ENCODE data around the gene ERCC6. TPM values are rescaled to one million over a fixed set of nuclear protein-coding genes. Genes with fewer than 3 reads are reported as not detected.

ERCC6 gene
- total RNA-seq, 3 donors from 2014 or later (not counting 1 experiment from before 2014, with no cell fraction given): 36.4 to 54.6 (median 52.6) TPM

DNA sequence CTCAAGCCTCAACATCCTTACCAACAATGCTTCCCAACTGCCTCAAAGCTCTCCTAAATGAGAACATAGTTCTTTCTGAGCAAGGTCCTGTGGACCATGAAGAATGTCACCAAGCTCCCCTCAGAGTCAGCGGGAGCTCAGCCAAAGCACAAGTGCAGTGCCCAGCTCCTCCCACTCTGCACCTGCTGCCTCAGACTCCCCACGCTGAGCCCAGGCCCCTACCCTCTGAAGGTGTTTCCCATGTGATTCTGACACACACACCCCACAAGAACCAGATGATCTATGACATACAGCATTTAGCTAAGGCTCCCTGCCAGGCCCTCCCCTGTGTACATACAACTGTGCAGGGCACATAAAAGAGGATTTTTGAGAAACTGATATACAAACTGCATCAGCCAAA is 19.2 kb downstream of the ERCC6 start:
- Histone ChIP-seq H3K4me1 (ENCODE audit: control insufficient read depth, insufficient read depth, low read length) (no peaks in the 10 kb centered on the region), H3K36me3 (ENCODE audit: control insufficient read depth, insufficient read depth, low read length) (peaks cover 47% of the 10 kb centered on the region), H3K9me3 (ENCODE audit: control insufficient read depth, insufficient read depth, low read length) (no peaks in the 10 kb centered on the region), H3K4me3 (ENCODE audit: low read length) (no peak overlapping the region), H3K27me3 (ENCODE audit: control insufficient read depth, insufficient read depth, low read length) (no peaks in the 10 kb centered on the region), H3K27ac (ENCODE audit: low read length) (no peak overlapping the region)
- intact Hi-C loops (cut with micrococcal nuclease): loop anchor here (1.0 to 2.0 kb wide), 2 partner anchors 112 to 861 kb away; no protein-coding TSS in a partner anchor
- Mint-ChIP-seq H3K27ac (no peak overlapping the region), H3K4me3 (no peak overlapping the region), H3K9me3 (no peaks in the 10 kb centered on the region), H3K4me1 (peaks cover 12 to 13% of the 10 kb centered on the region in 2 donors), H3K36me3 (peaks cover 17% of the 10 kb centered on the region), H3K27me3 (ENCODE audit: low read depth in 2 of 2) (no peaks in the 10 kb centered on the region)
- TF ChIP-seq, protein P1, sequence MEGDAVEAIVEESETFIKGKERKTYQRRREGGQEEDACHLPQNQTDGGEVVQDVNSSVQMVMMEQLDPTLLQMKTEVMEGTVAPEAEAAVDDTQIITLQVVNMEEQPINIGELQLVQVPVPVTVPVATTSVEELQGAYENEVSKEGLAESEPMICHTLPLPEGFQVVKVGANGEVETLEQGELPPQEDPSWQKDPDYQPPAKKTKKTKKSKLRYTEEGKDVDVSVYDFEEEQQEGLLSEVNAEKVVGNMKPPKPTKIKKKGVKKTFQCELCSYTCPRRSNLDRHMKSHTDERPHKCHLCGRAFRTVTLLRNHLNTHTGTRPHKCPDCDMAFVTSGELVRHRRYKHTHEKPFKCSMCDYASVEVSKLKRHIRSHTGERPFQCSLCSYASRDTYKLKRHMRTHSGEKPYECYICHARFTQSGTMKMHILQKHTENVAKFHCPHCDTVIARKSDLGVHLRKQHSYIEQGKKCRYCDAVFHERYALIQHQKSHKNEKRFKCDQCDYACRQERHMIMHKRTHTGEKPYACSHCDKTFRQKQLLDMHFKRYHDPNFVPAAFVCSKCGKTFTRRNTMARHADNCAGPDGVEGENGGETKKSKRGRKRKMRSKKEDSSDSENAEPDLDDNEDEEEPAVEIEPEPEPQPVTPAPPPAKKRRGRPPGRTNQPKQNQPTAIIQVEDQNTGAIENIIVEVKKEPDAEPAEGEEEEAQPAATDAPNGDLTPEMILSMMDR (IDR thresholded peaks at IDR 0.05): no peak
- 98% methylated on average over 2 of the region's 2 CpGs for WGBS (ENCODE audit: insufficient coverage)
- DNase-seq (no peak), ATAC-seq (no peak)

DNA sequence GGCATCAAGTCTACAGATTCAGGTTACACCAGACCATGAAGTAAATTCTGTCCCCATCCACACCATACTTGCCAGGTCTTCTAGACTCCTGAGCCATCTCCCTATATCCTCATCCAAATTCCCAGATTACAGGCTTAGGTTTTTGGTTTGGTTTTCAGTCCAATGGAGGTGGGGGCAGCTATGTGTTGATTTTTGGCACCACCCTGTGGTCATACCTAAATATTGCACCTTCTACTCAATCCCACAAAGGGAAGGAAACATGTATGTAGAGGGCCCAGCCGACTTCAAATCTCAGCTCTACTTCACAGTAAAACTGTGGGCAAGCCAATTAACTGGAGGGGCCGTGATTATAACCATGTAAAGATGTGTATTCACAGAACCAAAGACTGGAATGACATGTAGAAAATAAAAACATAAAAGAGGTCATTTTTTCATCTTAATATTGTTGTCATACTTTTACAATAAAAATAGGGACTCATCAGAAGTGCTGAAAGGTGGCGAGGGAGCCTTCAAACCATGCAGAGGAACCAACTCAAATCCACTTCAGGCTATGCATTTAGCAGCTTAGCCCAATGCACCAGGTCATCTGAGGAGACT is 19.8 kb downstream of the ERCC6 start:
- Mint-ChIP-seq H3K36me3 (peaks cover 14% of the 10 kb centered on the region), H3K9me3 (no peaks in the 10 kb centered on the region), H3K4me3 (no peak overlapping the region), H3K4me1 (peaks cover 9% of the 10 kb centered on the region in 2 donors), H3K27ac (no peak overlapping the region), H3K27me3 (ENCODE audit: low read depth in 2 of 2) (no peaks in the 10 kb centered on the region)
- H3K4me3 ChIP-seq (ENCODE audit: low read length): no peak overlapping the region
- DNase-seq: peak in 1 of 2 donors; percentile 72
- 93% methylated on average over 1 of the region's 3 CpGs for WGBS (ENCODE audit: insufficient coverage)
- intact Hi-C loops (cut with micrococcal nuclease): loop anchor here (1.0 to 2.0 kb wide), 2 partner anchors 112 to 860 kb away; no protein-coding TSS in a partner anchor
- H3K36me3 ChIP-seq (ENCODE audit: control insufficient read depth, insufficient read depth, low read length): peaks cover 41% of the 10 kb centered on the region
- H3K9me3 ChIP-seq (ENCODE audit: control insufficient read depth, insufficient read depth, low read length): no peaks in the 10 kb centered on the region
- no peak overlapping the region for H3K27ac ChIP-seq (ENCODE audit: low read length)
- H3K27me3 ChIP-seq (ENCODE audit: control insufficient read depth, insufficient read depth, low read length): no peaks in the 10 kb centered on the region
- TF ChIP-seq, protein P1 (IDR thresholded peaks at IDR 0.05): peak; percentile 77
- peak; percentile 79 to 84 (median 82) for ATAC-seq
- H3K4me1 ChIP-seq (ENCODE audit: control insufficient read depth, insufficient read depth, low read length): no peaks in the 10 kb centered on the region

DNA sequence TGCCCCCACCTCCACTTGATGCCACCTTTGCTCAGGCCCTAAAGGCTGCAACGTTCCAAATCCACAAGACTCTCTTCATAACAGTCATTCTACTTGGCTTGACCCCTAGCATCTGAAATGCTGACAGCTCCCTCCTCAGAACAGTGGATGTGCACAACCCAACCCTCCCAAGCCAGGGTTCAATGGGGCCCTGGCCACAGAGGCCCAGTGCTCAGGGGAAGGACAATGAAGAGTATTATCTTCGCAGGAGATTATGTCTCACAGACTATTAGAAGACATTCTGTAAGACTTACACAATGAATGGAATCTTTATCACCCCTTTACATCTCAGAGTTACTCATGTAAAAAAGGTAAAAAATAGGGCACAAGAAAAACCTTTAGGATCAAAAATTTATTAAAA is 20.4 kb downstream of the ERCC6 start:
- Histone ChIP-seq H3K27me3 (ENCODE audit: control insufficient read depth, insufficient read depth, low read length) (no peaks in the 10 kb centered on the region), H3K4me1 (ENCODE audit: control insufficient read depth, insufficient read depth, low read length) (no peaks in the 10 kb centered on the region), H3K9me3 (ENCODE audit: control insufficient read depth, insufficient read depth, low read length) (no peaks in the 10 kb centered on the region), H3K4me3 (ENCODE audit: low read length) (no peak overlapping the region), H3K36me3 (ENCODE audit: control insufficient read depth, insufficient read depth, low read length) (peaks cover 36% of the 10 kb centered on the region), H3K27ac (ENCODE audit: low read length) (no peak overlapping the region)
- DNase-seq (no peak), ATAC-seq (no peak)
- H3K4me1 Mint-ChIP-seq: peaks cover 5 to 9% of the 10 kb centered on the region in 2 donors
- 91% methylated on average over 1 of the region's 2 CpGs for WGBS (ENCODE audit: insufficient coverage)
- TF ChIP-seq, protein P1 (IDR thresholded peaks at IDR 0.05): no peak
- H3K9me3 Mint-ChIP-seq: no peaks in the 10 kb centered on the region
- no peak overlapping the region for H3K4me3 Mint-ChIP-seq
- H3K27ac Mint-ChIP-seq: no peak overlapping the region
- intact Hi-C loops (cut with micrococcal nuclease): loop anchor here (2.0 kb wide), 1 partner anchor 860 kb away; no protein-coding TSS in a partner anchor
- no peaks in the 10 kb centered on the region for H3K27me3 Mint-ChIP-seq (ENCODE audit: low read depth in 2 of 2)
- H3K36me3 Mint-ChIP-seq: peaks cover 9% of the 10 kb centered on the region

Measured in natural killer cell (primary cell).